GM21528 (cell line): ENCODE data around the gene PLXNA2.

ENCODE experiments used
- ATAC-seq: cut with Tn5 transposase; IDR thresholded peaks from one replicate; pipeline ENCODE4 v1.9.1; 2021; ENCODE audit warnings: mild to moderate bottlenecking, moderate library complexity; ENCODE audit not compliant: unreplicated experiment, low FRiP score

The PLXNA2 gene

DNA sequence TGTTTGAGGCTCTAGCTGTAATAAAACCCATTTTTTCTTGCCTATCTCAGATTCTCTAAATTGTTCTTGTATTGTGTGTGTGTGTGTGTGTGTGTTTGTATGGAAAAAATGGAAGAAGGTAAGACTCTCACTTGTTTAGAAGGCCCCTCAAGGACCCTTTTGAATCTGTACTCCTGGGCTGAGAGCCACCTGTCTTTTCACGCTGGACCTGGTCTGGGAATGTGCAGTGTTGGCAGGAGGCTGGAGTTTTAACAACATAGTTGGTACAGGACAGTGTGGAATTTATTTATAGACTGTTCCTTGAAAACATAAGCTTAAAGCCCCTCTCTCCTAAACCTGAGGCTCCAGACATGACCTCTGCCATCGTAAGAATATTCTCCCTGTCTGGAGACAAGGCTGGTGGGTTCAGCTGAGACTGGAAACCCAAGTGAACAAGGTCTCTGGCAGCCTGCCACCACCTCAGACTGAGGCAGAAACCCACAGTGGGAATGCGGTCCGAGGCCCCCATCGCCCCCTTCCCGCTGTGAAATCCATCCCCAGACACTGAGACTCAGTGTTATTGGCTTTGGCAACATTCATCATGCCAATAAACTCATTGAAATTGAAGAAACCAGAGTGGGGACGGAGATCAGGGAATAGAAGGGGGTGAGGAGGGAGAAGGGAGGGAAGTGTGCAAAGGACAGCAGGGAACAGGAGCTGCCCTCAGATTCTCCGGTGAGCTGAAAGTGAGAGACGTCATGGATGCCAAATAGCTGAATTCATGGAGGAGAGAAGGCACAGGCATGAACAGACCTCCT lies 24.6 kb upstream of the PLXNA2 start:
- no peak for ATAC-seq

DNA sequence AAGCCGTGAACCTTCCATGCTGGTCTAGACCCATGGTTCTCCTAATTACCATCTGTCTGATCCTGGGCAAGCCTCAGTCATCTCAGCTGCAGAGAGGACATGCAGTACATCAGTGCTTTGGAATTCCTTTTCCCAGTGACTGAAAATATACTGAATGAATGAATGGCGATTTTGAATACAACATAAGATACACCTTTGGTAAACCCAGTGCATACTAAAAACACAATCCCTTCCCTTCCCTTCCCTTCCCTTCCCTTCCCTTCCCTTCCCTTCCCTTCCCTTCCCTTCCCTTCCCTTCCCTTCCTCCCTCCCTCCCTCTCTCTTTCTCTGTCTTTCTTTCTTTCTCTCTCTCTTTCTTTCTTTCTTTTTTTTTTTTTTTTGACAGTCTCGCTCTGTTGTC lies 21.3 kb upstream of the PLXNA2 start:
- ATAC-seq: no peak

DNA sequence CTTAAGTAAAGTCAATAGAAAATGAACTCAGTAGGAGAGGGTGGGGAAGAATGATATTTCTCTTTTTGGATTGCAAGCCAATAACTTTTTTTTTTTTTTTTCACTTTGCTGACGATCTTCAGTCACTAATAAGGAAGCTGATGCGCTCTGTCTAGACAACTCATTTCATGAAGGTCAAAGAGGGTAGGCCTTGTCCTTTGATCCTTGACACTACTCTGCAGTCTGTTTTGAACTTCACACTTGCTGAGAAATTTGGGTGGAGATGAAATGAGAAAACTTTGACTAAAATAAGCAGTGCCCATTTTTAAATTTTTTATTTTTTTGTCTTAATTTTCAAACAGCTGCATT lies 20.9 kb upstream of the PLXNA2 start:
- ATAC-seq: no peak

DNA sequence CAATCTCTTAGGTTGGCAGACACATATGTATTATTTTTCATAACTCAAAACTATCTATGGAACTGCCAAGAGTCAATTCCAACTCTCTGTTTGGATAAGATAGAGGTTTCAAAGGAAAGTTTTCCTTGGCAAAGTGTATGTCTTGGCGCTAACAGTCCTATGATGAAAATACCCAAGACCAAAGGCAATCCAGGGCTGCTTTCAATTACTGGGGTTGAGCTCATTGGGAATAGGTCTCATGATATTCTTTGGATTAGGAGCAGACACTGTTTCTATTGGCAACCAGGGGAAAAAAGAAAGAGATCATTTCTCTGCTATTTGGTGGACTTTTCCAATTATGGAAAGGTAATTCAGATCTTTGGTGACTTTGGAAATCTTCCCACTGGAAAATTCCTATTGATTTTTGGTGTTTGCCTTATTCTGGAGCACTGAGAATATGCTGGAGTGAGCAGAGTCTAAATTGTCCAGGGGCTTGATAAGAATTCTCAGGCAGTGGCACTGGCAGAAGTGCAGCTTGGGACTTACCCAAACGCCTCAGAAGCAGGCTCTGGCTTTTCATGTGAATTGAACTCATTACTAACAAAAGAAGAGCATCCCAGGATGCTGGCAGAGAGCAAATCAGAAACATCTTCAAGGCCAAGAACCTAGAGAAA lies 20.4 kb upstream of the PLXNA2 start:
- ATAC-seq: no peak

GRCh38 chr1:208261874-208262273 lies 17.7 kb upstream of the PLXNA2 start:
- ATAC-seq: no peak

- ATAC-seq: no peak
Observed at GRCh38 chr1:208258277-208258676, 14.1 kb upstream of the PLXNA2 start.

- ATAC-seq: no peak
Observed at GRCh38 chr1:208257351-208257750, 13.2 kb upstream of the PLXNA2 start.

- no peak for ATAC-seq
Observed at GRCh38 chr1:208256556-208256955, 12.4 kb upstream of the PLXNA2 start.

- no peak for ATAC-seq
Observed at GRCh38 chr1:208256091-208256490, 11.9 kb upstream of the PLXNA2 start.

- no peak for ATAC-seq
Observed at GRCh38 chr1:208254862-208255261, 10.7 kb upstream of the PLXNA2 start.

GRCh38 chr1:208254376-208254775 lies 10.2 kb upstream of the PLXNA2 start:
- no peak for ATAC-seq

DNA sequence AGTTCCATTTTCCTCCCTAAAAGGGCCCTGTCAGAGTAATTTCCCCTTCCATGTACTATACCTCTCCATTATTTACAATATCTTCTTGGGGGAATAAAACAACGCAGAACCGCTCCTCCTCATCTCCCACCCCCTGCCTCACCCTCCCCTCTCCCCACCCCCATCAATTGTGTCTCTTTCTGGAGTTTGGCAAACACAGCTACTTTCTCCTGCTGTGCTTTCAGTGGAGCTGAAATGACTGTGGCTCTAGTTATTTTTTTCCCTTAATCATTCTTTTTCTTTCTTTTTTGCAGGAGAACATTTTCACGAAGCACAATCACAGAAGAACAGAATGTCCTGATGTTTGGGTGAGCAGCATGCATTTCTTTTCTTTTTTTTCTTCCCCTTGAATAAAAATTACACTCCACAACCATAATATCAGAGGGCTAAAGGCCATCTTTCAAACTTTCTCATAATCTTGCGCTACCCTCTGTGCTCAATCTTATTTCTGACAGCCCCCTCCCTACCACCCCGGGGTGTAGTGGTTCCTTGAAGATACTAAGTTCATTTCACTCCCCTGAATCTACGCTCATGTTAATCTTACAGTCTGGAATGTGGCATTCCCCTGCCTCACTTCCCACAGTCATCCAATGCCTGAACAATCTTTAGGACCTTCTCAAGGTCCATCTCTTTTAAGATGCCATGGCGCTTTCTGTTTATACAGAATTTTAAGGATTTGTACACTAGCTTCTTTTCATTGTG lies 8.8 kb upstream of the PLXNA2 start:
- no peak for ATAC-seq

DNA sequence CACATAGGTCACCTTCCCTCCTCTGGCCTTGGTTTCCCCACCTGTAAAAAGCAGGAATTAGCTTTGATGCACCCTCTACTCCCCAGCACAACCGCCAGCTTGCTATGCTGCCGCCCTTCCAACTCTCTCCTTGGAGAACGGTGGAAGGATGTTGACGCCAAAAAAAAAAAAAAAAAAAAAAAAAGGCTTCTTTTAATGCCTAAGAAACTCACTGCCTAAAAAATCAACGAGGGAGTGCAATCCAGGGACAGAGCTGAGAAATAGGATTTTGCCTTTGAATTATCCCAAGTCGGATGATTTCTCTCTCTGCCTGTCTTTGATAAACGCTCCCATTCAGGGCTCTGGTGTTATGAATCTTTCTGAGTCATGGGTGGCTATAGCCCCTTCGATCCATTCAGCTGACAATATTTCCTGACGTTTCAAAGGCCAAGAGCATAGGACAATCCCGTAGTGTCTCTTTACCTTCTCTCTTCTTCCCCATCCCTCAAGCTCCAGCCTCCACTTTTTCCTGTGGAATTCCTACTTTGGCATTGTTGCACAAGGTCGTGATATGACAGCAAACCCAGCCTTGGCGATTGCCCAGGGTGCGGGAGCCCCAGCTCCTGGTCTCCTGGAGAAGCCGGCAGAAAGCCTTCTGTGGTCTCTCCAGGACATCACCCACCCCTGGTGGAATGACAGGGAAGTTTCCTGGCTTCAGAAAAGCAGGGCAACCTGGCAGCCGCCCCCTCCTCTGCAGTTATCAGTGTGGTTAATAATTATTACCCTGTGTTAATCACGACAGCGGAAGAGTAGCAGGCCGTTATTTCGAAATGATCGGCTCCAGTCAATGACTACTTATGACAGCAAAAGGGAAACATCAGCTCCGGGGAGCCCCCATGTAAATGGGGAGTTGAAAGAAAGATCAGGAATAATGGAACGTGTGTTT lies 8.0 kb upstream of the PLXNA2 start:
- no peak for ATAC-seq

DNA sequence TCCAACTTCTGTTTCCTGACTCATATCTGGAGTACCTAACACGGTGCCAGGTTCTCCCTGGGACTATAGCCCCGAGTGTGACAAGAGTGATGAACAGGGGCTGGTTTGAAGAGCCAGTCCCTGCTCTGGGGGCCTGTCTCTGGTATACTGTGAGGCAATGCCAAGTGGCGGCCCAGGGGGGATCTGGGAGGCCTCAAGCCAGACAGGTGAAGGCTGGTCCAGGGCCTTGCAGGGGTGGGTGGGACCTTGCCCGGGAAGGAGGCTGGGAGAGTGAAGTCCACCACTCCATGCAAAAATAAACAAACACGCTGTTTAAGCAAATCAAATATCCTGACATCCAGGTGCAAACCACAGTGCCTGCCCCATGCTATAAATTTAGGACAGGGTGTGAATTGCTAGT lies 6.8 kb upstream of the PLXNA2 start:
- no peak for ATAC-seq

- no peak for ATAC-seq
Observed at GRCh38 chr1:208250613-208251012, 6.4 kb upstream of the PLXNA2 start.

DNA sequence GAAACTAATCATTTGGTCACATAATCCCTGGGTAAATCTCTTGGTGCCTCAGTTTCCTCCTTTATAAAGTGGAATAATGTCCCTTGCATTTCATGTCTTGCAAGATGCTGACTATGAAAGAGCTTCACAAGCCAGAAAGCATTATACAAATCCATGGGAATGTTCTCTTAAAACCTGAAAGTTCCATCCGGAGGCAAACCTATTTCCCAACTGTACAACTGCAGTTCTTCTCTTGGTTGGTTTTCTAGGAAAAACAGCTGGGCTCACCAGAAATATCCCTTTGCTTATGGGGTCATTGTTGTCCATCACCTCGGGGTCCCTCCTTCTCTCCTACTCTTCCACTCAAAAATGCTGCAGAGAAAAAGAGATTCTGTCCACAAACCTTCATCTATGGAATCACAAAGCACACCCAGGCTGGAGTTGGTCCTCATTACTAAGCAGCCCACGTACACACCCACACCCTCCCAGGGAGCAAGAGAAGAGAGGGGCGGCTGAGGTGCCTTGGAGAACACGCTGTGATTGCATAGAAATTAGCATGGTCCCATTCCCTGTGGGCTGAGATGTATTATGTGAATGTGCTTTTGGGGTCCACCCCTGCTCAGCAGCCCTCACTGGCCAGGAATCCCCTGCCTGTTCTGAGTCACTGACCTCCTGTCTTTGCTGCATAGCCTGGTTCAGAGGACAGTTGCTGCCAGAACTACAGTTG lies 5.0 kb upstream of the PLXNA2 start:
- no peak for ATAC-seq

GRCh38 chr1:208248307-208248801 lies 4.2 kb upstream of the PLXNA2 start:
- no peak for ATAC-seq

GRCh38 chr1:208247696-208248095 lies 3.5 kb upstream of the PLXNA2 start:
- ATAC-seq: no peak

DNA sequence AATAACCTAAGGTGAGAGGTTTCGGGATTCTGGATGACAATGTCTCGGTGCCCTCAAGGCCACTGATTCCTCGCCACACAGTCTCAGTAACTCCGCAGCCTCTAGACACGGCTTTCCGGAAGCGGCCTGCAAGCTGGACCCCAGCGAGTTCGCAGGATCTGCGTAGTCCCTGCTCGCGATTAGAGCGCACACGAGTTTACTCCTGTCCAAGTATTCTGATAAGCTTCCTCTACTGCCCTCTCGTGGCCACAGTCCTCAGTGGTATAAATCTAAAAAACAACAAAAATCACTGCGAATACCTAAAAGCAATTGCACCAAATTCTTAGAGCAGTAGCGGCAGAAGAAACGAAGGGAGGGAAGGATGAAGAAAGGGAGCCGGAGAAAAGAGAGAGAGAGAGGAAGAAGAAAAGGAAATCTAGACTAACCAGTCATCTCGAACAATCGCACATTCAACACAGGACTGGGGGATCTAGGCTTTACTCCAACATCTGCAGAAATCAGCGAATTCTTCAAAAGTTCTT lies 1.1 kb upstream of the PLXNA2 start:
- peak; percentile 63 for ATAC-seq
